ENCODE results near the gene MMP3. TPM values are rescaled to one million over a fixed set of nuclear protein-coding genes. Genes with fewer than 3 reads are reported as not detected.

Gene MMP3
- total RNA-seq, 1 donor from 2014 or later, result not detected

- H3K27ac Mint-ChIP-seq (ENCODE audit: unreplicated experiment), result no peak overlapping the region
- no peaks in the 10 kb centered on the region for H3K36me3 Mint-ChIP-seq (ENCODE audit: unreplicated experiment)
- no peak overlapping the region for H3K4me3 Mint-ChIP-seq (ENCODE audit: unreplicated experiment)
- TF ChIP-seq CTCF (IDR thresholded peaks at IDR 0.05; ENCODE audit: partially characterized antibody, unreplicated experiment), result no peak
- H3K9me3 Mint-ChIP-seq (ENCODE audit: unreplicated experiment), result no peaks in the 10 kb centered on the region
- no peak for DNase-seq
- H3K27me3 Mint-ChIP-seq (ENCODE audit: unreplicated experiment), result peaks cover 3% of the 10 kb centered on the region
- no peaks in the 10 kb centered on the region for H3K4me1 Mint-ChIP-seq (ENCODE audit: low read depth, unreplicated experiment)
Observed at GRCh38 chr11:102802341-102802740, 41.1 kb downstream of the MMP3 start.

GRCh38 chr11:102800767-102801166 is 42.6 kb downstream of the MMP3 start:
- Mint-ChIP-seq H3K27me3 (ENCODE audit: unreplicated experiment) (peaks cover 3% of the 10 kb centered on the region), H3K36me3 (ENCODE audit: unreplicated experiment) (no peaks in the 10 kb centered on the region), H3K9me3 (ENCODE audit: unreplicated experiment) (no peaks in the 10 kb centered on the region), H3K27ac (ENCODE audit: unreplicated experiment) (no peak overlapping the region), H3K4me1 (ENCODE audit: low read depth, unreplicated experiment) (no peaks in the 10 kb centered on the region), H3K4me3 (ENCODE audit: unreplicated experiment) (no peak overlapping the region)
- TF ChIP-seq CTCF (IDR thresholded peaks at IDR 0.05; ENCODE audit: partially characterized antibody, unreplicated experiment), result no peak
- no peak for DNase-seq

GRCh38 chr11:102799681-102800340 is 43.6 kb downstream of the MMP3 start:
- Mint-ChIP-seq H3K27me3 (ENCODE audit: unreplicated experiment) (peaks cover 3% of the 10 kb centered on the region), H3K4me1 (ENCODE audit: low read depth, unreplicated experiment) (no peaks in the 10 kb centered on the region), H3K36me3 (ENCODE audit: unreplicated experiment) (no peaks in the 10 kb centered on the region), H3K4me3 (ENCODE audit: unreplicated experiment) (no peak overlapping the region), H3K27ac (ENCODE audit: unreplicated experiment) (no peak overlapping the region), H3K9me3 (ENCODE audit: unreplicated experiment) (no peaks in the 10 kb centered on the region)
- TF ChIP-seq CTCF (IDR thresholded peaks at IDR 0.05; ENCODE audit: partially characterized antibody, unreplicated experiment), result no peak
- no peak for DNase-seq

- no peaks in the 10 kb centered on the region for H3K36me3 Mint-ChIP-seq (ENCODE audit: unreplicated experiment)
- no peak within 1 kb of the TSS for H3K4me3 Mint-ChIP-seq (ENCODE audit: unreplicated experiment)
- H3K4me1 Mint-ChIP-seq (ENCODE audit: low read depth, unreplicated experiment), result no peaks in the 10 kb centered on the region
- no peak within 1 kb of the TSS for H3K27ac Mint-ChIP-seq (ENCODE audit: unreplicated experiment)
- H3K27me3 Mint-ChIP-seq (ENCODE audit: unreplicated experiment), result peaks cover 3% of the 10 kb centered on the region
- TF ChIP-seq CTCF (IDR thresholded peaks at IDR 0.05; ENCODE audit: partially characterized antibody, unreplicated experiment), result no peak
- no peaks in the 10 kb centered on the region for H3K9me3 Mint-ChIP-seq (ENCODE audit: unreplicated experiment)
- no peak for DNase-seq
Observed at GRCh38 chr11:102798012-102798746, 45.2 kb downstream of the MMP3 start, which contains the start of gene MMP1. MMP1 (minus strand) TSS chr11:102798160; CDS start chr11:102798092, 68 bp downstream.

GRCh38 chr11:102794382-102794781 is 49.0 kb downstream of the MMP3 start:
- peak; percentile 49 for TF ChIP-seq CTCF (IDR thresholded peaks at IDR 0.05; ENCODE audit: partially characterized antibody, unreplicated experiment)
- DNase-seq, result no peak
- no peak overlapping the region for H3K27ac Mint-ChIP-seq (ENCODE audit: unreplicated experiment)
- no peaks in the 10 kb centered on the region for H3K9me3 Mint-ChIP-seq (ENCODE audit: unreplicated experiment)
- H3K4me3 Mint-ChIP-seq (ENCODE audit: unreplicated experiment), result no peak overlapping the region
- H3K27me3 Mint-ChIP-seq (ENCODE audit: unreplicated experiment), result no peaks in the 10 kb centered on the region
- no peaks in the 10 kb centered on the region for H3K36me3 Mint-ChIP-seq (ENCODE audit: unreplicated experiment)
- peaks cover 4% of the 10 kb centered on the region for H3K4me1 Mint-ChIP-seq (ENCODE audit: low read depth, unreplicated experiment)

All from glutamatergic neuron (in vitro differentiated cells).